Right ventricle myocardium inferior (tissue), 1 donor: ENCODE measurements around the gene OPN3. TPM values are rescaled to one million over a fixed set of nuclear protein-coding genes. Genes with fewer than 3 reads are reported as not detected.

Experiments
- ATAC-seq: fragments of 200-7000 bp; cut with Tn5 transposase; one replicate; pipeline ENCODE4 v1.9.1; 2020; ENCODE audit warnings: mild to moderate bottlenecking, moderate library complexity
- DNase-seq: peaks from one replicate; pipeline ENCODE4 v3.0.0; 2021; ENCODE audit errors: missing footprints
- intact Hi-C: fragments of 100-400 bp; cut with DNase I; formaldehyde crosslinking; loops from one replicate; pipeline ENCODE4 v1.11.0; 2022
- total RNA-seq: library from RNA; stranded (reverse); fragmentation: NEBNext Ultra II Directional; extraction: Animal tissue kit (Norgen Biotek cat#: 25700); gene quantifications from one replicate; pipeline ENCODE4 v1.2.1, GENCODE V29; 2021
- donor health status: DM: no; HTN: yes; CAD: no; lungs with severe emphysema.

OPN3 gene
- total RNA-seq, 1 donor from 2014 or later = 7.0 TPM

DNA sequence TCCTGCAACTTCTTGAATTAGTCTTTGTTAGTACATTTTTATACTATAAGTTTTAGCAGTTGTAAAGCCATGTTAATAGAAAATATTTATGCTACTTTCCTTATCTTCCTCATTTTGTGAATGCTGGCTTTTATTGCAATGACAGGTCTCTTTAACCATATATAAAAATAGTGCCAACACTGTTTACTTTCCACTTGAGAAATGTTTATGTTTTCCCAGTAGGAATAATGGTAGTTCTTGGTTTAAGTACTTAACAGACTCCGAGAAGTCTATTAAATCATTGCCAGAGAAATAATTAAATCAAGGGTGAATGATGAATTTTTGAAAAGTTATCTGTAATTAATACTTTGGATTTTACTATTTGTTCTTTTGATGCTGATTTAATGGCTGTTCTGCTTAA lies 9.7 kb downstream of the OPN3 start:
- intact Hi-C loops = no loop called here
- no peak for DNase-seq
- no peak for ATAC-seq

DNA sequence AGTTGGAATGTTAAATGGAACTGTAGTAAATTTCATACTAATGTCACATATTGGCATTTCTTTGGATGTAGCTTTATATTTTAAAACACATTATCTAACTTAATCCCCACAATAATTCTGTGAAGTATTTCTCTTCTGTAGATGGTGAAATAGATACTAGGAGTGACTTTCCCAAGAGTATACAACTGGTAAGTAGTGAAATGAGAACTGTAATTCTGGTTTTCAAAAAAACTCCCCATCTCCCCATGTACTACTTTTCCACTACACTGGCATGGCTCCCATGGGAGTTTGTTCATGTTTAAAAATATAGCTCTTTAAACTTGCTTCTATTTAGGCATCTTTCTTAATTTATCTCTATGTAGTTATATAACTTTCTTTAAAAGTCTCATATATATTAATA lies 10.2 kb downstream of the OPN3 start:
- intact Hi-C loops = no loop called here
- DNase-seq = no peak
- ATAC-seq = no peak

DNA sequence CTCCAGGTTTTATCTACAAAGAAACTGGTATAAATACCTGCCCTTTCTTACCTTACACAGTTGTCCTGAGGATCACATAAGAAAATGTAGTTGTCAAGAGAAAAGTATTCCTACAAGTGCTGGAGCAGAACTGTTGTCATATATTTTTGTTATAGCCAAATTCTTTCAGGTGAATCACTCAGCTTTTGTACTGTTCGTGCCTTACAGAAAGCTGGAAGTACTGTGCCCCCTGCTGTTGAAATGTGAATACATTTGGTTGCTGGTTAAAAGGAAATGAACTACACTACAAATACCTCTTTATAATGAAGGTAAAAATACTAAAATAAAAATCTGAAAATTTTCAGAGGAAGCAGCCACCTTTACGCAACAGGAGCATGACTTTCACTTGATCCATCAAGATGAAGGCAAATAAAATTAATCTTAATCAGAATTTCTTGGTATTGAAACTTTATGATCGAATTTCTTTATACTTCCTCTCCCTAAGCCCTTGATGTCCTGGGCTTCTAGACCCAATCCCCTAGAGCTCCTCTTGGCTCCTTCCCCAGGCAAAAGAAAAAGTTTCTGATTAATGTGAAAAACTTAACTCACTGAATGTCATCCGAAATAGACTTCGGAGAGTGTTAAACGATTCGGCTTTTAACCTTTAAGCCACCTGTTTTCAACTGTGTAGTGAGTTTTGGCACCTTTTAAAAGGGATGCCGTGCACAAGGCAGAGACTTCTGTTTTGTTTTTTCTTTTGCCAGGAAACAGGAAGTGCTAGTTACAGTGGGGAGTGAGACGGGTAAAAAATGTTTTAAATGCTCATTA lies 12.5 kb downstream of the OPN3 start:
- ATAC-seq (no peak), DNase-seq (no peak)
- intact Hi-C loops = no loop called here

DNA sequence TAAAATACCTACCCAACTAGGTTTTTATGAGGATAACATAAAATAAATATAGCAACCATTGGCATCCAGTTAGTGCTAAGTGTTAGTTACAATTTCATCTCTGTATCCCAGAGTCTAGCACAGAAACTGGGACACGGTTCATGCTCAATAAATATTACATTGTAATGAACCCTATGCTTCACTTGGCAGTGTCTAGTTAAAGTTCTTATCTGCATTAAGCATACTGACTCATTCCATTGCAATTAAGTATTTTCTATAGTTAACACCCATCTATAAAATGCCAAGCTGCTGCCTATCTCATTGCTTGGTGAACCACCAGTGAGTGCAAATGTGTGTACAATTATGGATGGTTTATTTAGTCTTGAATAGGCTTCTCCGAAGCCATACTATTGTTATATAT lies 15.2 kb downstream of the OPN3 start:
- DNase-seq (no peak), ATAC-seq (no peak)
- intact Hi-C loops = no loop called here

DNA sequence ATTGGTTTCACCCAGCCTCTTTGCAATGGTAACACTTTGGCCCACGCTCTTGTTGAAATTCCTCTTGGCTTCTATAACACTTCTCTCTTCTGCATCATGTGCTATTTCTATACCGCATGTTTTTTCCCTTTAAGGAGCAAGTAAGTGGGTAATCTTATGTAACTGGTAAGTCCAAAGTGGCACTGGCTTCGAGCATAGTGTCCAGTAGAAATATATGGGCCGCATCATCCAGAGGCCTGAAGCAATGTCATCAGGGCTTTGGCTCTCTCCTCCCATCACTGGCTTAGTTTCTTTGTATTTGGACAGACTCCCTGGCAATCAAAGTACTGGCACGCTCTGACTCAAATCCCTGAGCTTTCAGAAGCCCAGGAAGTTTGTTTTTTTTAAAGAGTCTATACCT lies 17.5 kb downstream of the OPN3 start:
- DNase-seq (no peak), ATAC-seq (peak; percentile 59)
- intact Hi-C loops = no loop called here

DNA sequence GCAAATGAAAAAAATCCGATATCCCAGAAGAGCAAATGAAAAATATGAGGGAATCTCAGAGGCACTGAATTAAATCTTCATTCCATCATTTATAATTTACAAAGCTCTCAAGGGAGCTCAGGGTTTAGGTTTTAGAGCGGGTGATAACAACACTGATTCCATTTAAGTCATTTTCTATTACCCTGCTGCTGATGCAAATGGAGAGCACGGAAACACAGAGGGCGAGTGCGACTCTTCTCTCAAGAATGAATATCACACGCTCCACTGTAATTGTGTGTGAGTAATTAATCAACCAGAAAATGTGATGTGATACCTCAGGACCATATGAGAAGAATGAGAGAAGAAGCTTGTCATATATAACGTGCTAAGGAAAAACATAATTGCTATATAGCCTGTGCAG lies 22.7 kb downstream of the OPN3 start:
- DNase-seq = no peak
- no peak for ATAC-seq
- intact Hi-C loops = loop anchor here (10.0 kb wide), 1 partner anchor 377 kb away; the partner anchor contains the start of gene MAP1LC3C

DNA sequence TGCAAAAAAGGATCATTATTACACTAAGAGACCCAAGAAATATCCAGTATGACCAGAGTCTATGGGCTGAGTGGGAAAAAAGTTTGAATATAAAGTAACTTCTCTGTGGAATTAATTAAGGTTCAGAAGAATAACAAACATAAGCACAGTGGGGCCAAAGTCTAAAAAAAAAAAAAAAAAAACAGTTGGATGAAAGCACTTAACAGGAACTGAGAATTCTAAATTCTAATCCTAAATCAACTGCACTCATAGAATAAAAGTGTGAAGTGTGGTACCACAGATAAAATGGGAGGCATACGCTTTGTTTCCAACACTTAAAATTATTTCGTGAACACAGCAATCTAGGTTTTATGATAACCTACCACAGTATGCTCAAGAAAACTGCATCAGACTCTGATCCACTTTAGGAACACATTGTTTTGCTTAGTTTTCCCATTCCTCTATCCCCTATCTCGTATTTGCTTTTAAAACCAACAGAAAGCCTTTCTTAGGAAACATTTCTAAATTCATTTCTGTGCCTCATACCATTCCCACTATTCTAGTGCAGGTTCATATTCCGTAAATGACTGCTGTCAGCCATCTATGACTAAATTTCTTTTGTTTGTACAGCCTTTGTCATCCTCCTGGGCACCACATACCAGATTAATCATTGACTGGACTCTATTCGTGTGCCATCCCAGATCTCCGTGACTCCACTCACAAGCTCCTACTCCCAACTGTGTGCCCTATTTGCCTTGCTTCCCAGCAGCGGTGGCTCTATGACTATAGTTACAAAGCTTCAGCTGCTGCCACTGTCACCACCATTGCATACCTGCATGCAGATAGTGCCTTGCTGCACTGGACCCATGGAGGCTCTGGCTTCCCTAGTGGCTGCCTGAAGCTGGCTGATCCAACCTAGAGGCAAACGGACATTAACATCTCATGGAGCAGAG lies 24.9 kb downstream of the OPN3 start:
- no peak for ATAC-seq
- intact Hi-C loops = loop anchor here (10.0 kb wide), 1 partner anchor 379 kb away; the partner anchor contains the start of gene MAP1LC3C
- DNase-seq = no peak

DNA sequence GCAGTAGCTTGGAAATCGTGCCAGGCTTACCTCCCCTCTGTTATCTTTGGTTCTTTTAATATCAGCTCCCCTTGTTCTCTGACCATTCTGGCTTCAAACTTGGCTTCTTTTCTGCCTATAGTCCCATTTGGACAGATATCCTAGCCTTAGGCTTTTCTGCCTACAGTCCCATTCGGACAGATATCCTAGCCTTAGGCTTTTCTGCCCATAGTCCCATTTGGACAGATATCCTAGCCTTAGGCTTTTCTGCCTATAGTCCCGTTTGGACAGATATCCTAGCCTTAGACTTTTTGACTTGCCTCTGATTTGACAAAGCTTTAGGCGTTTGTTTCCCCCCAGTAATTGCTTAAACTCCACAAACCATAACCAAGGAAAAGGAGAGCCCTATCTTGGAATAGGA lies 25.6 kb downstream of the OPN3 start:
- no peak for ATAC-seq
- intact Hi-C loops = loop anchor here (5.0 to 10.0 kb wide), 2 partner anchors 233 to 380 kb away; partner anchors contain the start of genes EXO1 and MAP1LC3C
- no peak for DNase-seq

DNA sequence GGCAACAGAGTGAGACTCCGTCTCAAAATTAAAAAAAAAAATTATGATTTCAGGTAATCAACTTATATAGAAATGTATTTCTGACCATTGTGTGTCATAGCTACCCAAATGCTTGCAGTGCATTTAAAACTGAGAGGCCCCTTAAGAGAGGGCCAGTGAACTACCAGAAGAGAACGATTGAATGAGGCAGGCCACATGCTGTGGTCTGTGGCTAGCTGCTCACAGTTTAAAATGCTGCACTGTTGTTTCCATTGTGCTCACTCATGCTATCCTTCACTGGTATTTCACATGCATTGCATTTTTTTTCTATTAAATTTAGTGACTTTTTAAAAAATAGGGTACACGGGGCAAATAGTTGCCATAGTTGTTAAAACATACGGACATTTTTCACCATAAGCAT lies 26.0 kb downstream of the OPN3 start:
- intact Hi-C loops = loop anchor here (5.0 to 10.0 kb wide), 2 partner anchors 233 to 381 kb away; partner anchors contain the start of genes EXO1 and MAP1LC3C
- DNase-seq (no peak), ATAC-seq (no peak)

DNA sequence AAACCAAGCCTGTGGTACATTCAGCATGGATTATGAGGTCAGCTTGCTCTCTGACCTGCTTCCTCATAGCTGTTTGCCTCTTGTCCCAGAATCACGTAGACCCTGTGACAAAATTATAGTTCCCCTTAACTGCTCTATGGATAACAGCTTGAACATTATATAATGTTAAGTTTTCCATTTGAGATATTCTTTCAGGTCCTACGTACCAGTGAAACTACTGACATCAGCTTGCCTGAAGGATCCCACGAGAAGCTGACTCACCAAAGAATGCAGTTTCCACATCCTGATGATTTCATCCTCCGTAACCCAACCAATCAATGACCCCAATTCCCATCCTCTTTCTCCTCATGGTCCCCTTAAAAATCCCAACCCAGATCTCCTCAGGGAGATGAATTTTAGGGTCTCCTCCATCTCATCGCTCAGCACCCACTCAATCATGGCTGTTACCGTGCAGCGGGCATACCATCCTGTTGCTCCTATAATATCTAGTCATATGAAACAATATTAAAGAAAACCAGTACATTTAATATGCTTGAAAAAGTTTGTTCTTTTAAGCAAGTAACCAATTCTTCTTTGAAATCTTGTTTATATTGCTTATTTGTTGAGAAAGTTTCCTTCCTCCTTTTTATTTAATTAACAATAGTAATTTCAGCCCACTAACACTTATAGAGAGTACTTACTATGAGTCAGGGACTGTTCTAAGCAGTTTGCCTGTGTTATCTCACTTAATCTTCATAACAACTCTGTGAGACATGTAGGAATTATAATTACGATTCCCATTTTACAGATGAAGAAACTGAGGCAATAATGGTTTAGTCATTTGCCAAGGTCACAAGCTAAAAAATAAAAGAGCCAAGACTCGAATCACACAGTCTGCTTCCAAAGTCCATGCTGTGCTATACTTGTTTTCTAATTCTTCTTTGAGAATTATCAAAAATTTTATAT lies 27.4 kb downstream of the OPN3 start:
- DNase-seq (no peak), ATAC-seq (no peak)
- intact Hi-C loops = loop anchor here (5.0 to 10.0 kb wide), 2 partner anchors 234 to 382 kb away; partner anchors contain the start of genes EXO1 and MAP1LC3C

DNA sequence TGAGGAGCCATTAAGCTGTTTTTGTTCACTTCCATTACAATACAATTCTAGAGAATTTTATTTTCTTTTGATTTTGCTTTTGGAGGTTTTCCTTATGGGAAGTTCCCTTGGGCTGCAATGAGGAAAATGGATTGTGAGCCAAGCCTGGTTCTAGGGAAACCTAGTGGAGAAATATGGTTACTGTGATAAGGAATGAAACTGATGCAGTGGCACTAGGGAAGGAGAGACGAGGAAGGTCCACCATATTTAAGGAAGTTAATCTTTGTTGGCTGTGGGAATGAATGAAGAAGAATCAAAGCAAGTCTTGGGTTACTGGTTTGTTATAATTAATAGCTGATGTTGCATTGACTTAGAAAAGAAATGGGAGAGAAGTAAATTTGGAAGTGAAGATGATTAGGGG lies 28.4 kb downstream of the OPN3 start:
- intact Hi-C loops = loop anchor here (5.0 to 10.0 kb wide), 2 partner anchors 236 to 383 kb away; partner anchors contain the start of genes EXO1 and MAP1LC3C
- no peak for ATAC-seq

DNA sequence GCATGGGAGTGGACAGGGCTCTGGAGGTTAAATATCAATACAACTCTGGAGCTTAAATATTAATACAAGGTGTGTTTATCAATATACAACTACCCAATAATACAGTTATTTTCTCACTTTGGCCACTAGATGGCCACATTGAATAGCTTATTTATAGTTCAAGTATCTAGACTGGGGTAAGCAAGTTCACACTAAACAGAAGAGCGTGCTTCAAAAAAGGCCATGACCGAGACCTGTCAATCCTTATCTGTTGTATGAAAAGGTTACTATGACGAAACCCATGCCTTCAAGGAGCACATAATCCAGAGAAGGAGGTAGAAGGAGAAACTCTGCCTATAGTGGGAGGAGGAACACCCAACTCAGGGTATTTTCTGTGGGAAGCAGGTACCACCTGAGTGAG lies 29.1 kb downstream of the OPN3 start:
- intact Hi-C loops = loop anchor here (5.0 to 10.0 kb wide), 2 partner anchors 236 to 384 kb away; partner anchors contain the start of genes EXO1 and MAP1LC3C
- ATAC-seq (peak; percentile 83), DNase-seq (no peak)

More for the DNA sequence above, 28.4 kb downstream of the OPN3 start:
- DNase-seq = no peak

DNA sequence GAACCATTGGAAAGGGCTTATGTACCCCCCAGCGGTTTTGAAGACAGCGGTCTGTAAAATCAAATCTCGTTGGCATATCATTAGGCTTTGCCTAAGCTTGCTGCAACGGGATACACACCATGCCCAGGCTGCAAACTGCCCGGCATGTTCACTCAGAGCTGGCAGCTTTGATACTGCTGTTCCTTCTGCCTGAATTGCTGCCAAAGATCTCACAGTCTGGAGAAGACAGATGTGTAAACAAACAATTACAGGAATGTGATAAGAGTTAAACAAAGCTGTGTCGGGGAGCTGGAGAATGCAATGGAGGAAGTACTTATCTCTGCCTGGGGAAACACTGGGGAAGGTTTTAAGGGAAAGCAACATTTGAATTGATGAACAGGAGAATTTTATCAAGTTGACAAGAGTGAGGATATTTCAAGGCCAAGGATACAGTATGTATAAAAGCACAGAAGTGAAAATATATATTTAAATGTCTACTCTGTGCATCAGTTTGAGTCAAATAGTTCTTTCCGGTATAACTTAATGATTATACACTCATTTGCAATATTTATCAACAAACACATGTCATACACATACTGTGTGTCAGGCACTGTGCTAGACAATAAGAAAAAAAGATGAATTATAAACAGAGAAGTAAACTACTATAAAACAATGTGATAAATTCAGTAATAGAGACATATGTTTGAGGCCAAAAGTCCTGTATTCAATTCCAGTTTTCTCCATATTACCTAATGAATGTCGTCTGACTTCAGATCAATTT lies 29.9 kb downstream of the OPN3 start:
- peak; percentile 70 for ATAC-seq
- no peak for DNase-seq
- intact Hi-C loops = loop anchor here (5.0 to 10.0 kb wide), 2 partner anchors 237 to 385 kb away; partner anchors contain the start of genes EXO1 and MAP1LC3C

DNA sequence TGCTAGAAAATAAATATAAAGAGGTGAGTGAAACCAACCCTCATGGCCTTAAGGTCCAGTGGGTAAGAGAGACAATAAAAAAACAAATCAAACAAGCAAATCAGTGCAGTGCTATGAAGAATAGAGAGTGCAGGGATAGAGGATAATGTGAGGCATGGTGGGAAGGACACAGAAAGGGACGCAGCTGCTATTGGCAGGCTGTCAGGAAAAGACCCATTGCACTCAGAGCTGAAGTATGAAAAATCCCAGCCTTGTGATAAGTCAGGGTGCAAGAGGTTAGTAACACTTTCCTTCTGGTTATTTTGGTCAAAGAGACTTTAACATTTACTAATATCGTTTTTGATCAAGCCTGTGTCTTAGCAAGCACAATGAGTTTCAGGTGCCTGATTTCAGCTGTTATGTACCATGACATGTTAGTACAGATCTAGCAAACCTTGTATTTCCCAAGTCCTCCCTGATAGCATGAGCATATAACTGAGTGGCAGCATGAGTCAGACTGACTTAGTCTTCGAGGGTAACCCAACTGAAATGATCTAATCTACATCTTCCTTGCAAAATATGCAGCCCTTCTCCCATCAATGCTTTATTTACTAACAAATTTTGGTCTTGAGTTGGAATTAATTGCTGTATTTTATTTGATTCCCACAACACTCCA lies 31.7 kb downstream of the OPN3 start:
- ATAC-seq (no peak), DNase-seq (no peak)
- intact Hi-C loops = no loop called here

DNA sequence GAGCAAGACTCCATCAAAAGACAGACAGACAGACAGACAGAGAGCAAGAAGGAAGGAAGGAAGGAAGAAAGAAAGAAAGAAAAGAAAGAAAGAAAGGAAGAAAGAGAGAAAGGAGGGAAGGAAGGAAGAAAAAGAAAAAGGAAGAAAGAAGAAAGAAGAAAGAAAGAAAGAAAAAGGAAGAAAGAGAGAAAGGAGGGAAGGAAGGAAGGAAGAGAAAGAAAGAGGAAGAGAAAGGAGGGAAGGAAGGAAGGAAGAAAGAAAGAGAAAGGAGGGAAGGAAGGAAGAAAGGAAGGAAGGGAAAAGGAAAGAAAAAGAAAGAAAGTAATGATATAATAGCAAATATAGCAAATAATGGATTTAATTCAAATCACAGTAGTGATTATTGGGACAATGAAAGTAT lies 32.7 kb downstream of the OPN3 start:
- intact Hi-C loops = no loop called here
- no peak for ATAC-seq
- no peak for DNase-seq

DNA sequence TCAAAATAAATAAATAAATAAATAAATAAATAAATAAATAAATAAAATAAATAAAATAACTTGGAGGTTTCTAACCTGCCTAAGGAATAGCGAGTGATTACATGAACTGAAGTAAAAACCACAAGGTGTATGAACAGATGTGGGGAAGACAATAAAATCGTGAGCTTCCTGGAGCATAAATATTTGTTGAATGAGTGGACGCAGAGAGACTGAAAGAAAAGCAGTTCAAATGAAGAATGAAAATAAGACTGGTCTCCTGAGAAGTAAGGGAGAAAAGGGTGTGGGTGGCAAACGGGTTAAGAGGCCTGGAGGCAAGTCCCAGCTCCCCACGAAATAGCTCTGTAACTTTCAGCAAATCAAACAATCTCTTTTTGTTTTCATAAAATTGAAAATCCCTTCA lies 33.6 kb downstream of the OPN3 start:
- no peak for ATAC-seq
- DNase-seq = no peak
- intact Hi-C loops = no loop called here
